Adrenal gland (tissue), 12 donors: ENCODE measurements around the gene GHR. TPM values are rescaled to one million over a fixed set of nuclear protein-coding genes. Genes with fewer than 3 reads are reported as not detected.

Experiments
- DNase-seq, 7 donors: peaks; one replicate each; pipeline ENCODE4 v3.0.0-alpha.2; 2019 to 2020
- H3K27ac ChIP-seq, 5 donors: fragments of 200-600 bp; sonication (generic) in 4 of 5; 1 replicate in 3 of 5; 2 replicates in 2 of 5; pipeline versions ENCODE4 v1.5.1 to v1.8.0; 2016 to 2020; ENCODE audit warnings: mild to moderate bottlenecking in 1 of 5
- H3K27me3 ChIP-seq: fragments of 200-600 bp; 2 replicates; pipeline ENCODE4 v1.8.0; 2021
- H3K36me3 ChIP-seq, 2 donors: fragments of 200-600 bp; replicated peaks in 1 of 2; 1 replicate in 1 of 2; 2 replicates in 1 of 2; pipeline versions ENCODE4 v1.5.1 to v1.8.0; 2018 to 2022
- H3K4me1 ChIP-seq, 2 donors: fragments of 200-600 bp; replicated peaks in 1 of 2; 1 replicate in 1 of 2; 2 replicates in 1 of 2; pipeline versions ENCODE4 v1.5.1 to v1.8.0; 2018 to 2021
- H3K4me3 ChIP-seq, 4 donors: fragments of 200-600 bp; sonication (generic) in 3 of 4; one replicate each; pipeline ENCODE4 v1.5.1; 2016 to 2018
- H3K9me3 ChIP-seq, 3 donors: fragments of 200-600 bp; sonication (generic) in 1 of 3; replicated peaks in 1 of 3; 1 replicate in 2 of 3; 2 replicates in 1 of 3; pipeline versions ENCODE4 v1.5.1 to v1.8.0; 2016 to 2021
- CTCF ChIP-seq, 6 experiments: fragments of 450-650 bp in 4 of 6; fragments of 200-600 bp in 2 of 6; sonication (generic) in 1 of 6; IDR thresholded peaks; 1 replicate in 5 of 6; 2 replicates in 1 of 6; pipeline versions ENCODE4 v1.5.1 to v1.8.0; 2016 to 2021; ENCODE audit warnings: antibody characterized with exemption in 6 of 6, mild to moderate bottlenecking in 2 of 6, moderate library complexity in 1 of 6
- POLR2A ChIP-seq, 2 donors: fragments of 450-650 bp; IDR thresholded peaks; one replicate each; pipeline ENCODE4 v1.6.1; 2017; ENCODE audit warnings: antibody characterized with exemption in 2 of 2, mild to moderate bottlenecking in 2 of 2, moderate library complexity in 1 of 2
- WGBS, 4 donors: extraction: QIAGEN DNeasy Blood & Tissue Kit in 2 of 4; methylation state at CpG; one replicate each; pipeline versions ENCODE4 v1.1.5 to v1.1.7; 2013 to 2017; 5-methylcytosine and 5-hydroxymethylcytosine counted together
- intact Hi-C, 2 donors: fragments of 100-400 bp; cut with DNase I; formaldehyde crosslinking; loops; one replicate each; pipeline versions ENCODE4 v1.14.1 to v1.15.0; 2022 to 2023
- polyA plus RNA-seq, 3 donors: library from polyadenylated mRNA; stranded (reverse); fragments of 200-250 nt in 2 of 3; fragments of 350-450 nt in 1 of 3; fragmentation: Illumina TruSeq in 1 of 3; extraction: RNeasy Lipid Tissue Mini Kit (QIAGEN cat#74804) in 1 of 3; gene quantifications; one replicate each; pipeline ENCODE4 v1.2.3, GENCODE V29; 2013 to 2014
- total RNA-seq, 9 donors: library from RNA; depleted of rRNA in 4 of 9; stranded (reverse); fragments of >200 nt in 4 of 9; fragments of 120-200 nt in 1 of 9; fragmentation: NEBNext Ultra II Directional in 1 of 9; extraction: Animal tissue kit (Norgen Biotek cat#: 25700) in 1 of 9; gene quantifications; one replicate each; pipeline versions ENCODE4 v1.1.0 to v1.2.4, GENCODE V29; 2013 to 2023
- donor health status: healthy with polysubstance abuse.
- donor health status: Bipolar disorder and iron deficiency.
- donor health status: DM: yes; HTN: yes; CAD: no.
- donor health status: DM: no; HTN: no; CAD: no.
- donor health status: DM: no; HTN: no; CAD: no.
- donor health status: DM: yes; HTN: yes; CAD: no.

Gene GHR
- total and polyA plus RNA-seq, 12 donors, result 2.9 to 17.1 (median 10.5) TPM

GRCh38 chr5:42487821-42488220, 64.6 kb downstream of the GHR start:
- Histone ChIP-seq H3K9me3 (no peaks in the 10 kb centered on the region), H3K27me3 (no peaks in the 10 kb centered on the region), H3K4me1 (peaks cover 16 to 35% of the 10 kb centered on the region in 2 donors), H3K27ac (no peak overlapping the region), H3K4me3 (no peak overlapping the region), H3K36me3 (no peaks in the 10 kb centered on the region)
- TF ChIP-seq POLR2A (IDR thresholded peaks at IDR 0.05), result no peak
- no peak for TF ChIP-seq CTCF (IDR thresholded peaks at IDR 0.05)
- intact Hi-C loops, result no loop called here
- no peak for DNase-seq

GRCh38 chr5:42490831-42491230, 67.6 kb downstream of the GHR start:
- Histone ChIP-seq H3K4me3 (no peak overlapping the region), H3K9me3 (no peaks in the 10 kb centered on the region), H3K27me3 (no peaks in the 10 kb centered on the region), H3K36me3 (no peaks in the 10 kb centered on the region), H3K27ac (no peak overlapping the region), H3K4me1 (peaks cover 12 to 30% of the 10 kb centered on the region in 2 donors)
- WGBS, 4 donors, result 64 to 78% (median 67%) methylated on average over 2 of the region's 2 CpGs
- DNase-seq, result no peak
- TF ChIP-seq CTCF (IDR thresholded peaks at IDR 0.05), result no peak
- no peak for TF ChIP-seq POLR2A (IDR thresholded peaks at IDR 0.05)
- intact Hi-C loops, result no loop called here

- H3K4me3 ChIP-seq, result no peak overlapping the region
- peak overlapping the region in 3 of 5 donors; percentile 18 to 41 (median 24) for H3K27ac ChIP-seq
- TF ChIP-seq CTCF (IDR thresholded peaks at IDR 0.05), result no peak
- no peaks in the 10 kb centered on the region for H3K36me3 ChIP-seq
- no peaks in the 10 kb centered on the region for H3K27me3 ChIP-seq
- WGBS, 4 donors, result 42 to 57% (median 47%) methylated on average over 3 of the region's 3 CpGs
- peaks cover 12 to 34% of the 10 kb centered on the region in 2 donors for H3K4me1 ChIP-seq
- DNase-seq, result peak in 2 of 7 donors; percentile 11 to 17
- H3K9me3 ChIP-seq, result no peaks in the 10 kb centered on the region
- intact Hi-C loops, result no loop called here
Measured at GRCh38 chr5:42491699-42492098, 68.5 kb downstream of the GHR start.

- intact Hi-C loops, result no loop called here
- WGBS, 4 donors, result 55 to 57% (median 56%) methylated on average over 3 of the region's 3 CpGs
- no peak overlapping the region for H3K27ac ChIP-seq
- TF ChIP-seq CTCF (IDR thresholded peaks at IDR 0.05) (no peak), POLR2A (IDR thresholded peaks at IDR 0.05) (no peak)
- H3K36me3 ChIP-seq, result no peaks in the 10 kb centered on the region
- no peak overlapping the region for H3K4me3 ChIP-seq
- H3K27me3 ChIP-seq, result no peaks in the 10 kb centered on the region
- H3K9me3 ChIP-seq, result no peaks in the 10 kb centered on the region
- peaks cover 12 to 30% of the 10 kb centered on the region in 2 donors for H3K4me1 ChIP-seq
- DNase-seq, result peak in 1 of 7 donors; percentile 12
Measured at GRCh38 chr5:42492974-42493373, 69.7 kb downstream of the GHR start.
